ENCODE data around the gene FRMD4B.

DNA sequence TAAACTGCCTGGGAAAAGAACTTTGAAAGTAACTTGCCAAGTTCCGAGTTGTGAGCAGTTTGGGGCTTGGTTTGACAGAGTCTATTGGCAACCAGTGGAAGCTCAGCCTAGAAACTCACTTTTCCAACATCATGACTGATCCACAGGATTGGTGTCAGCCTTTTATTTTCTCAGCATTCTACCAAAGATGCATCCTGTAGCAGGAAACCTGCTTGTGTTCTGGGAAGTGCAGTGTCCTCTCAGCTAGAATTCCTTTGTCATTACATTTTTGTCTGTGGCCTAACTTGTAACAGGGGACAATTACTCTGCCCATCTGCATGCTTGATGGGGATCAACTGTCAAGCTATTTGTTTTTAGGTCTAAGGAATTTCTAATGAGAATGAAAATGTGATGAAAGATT is 146.8 kb downstream of the FRMD4B start:
- no peak for TF ChIP-seq EZH2 (IDR thresholded peaks at IDR 0.05; ENCODE audit: borderline replicate concordance, low read length)
- TF ChIP-seq, protein P1, sequence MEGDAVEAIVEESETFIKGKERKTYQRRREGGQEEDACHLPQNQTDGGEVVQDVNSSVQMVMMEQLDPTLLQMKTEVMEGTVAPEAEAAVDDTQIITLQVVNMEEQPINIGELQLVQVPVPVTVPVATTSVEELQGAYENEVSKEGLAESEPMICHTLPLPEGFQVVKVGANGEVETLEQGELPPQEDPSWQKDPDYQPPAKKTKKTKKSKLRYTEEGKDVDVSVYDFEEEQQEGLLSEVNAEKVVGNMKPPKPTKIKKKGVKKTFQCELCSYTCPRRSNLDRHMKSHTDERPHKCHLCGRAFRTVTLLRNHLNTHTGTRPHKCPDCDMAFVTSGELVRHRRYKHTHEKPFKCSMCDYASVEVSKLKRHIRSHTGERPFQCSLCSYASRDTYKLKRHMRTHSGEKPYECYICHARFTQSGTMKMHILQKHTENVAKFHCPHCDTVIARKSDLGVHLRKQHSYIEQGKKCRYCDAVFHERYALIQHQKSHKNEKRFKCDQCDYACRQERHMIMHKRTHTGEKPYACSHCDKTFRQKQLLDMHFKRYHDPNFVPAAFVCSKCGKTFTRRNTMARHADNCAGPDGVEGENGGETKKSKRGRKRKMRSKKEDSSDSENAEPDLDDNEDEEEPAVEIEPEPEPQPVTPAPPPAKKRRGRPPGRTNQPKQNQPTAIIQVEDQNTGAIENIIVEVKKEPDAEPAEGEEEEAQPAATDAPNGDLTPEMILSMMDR (IDR thresholded peaks at IDR 0.05; ENCODE audit: low read length): no peak

All from OCI-LY1 (cell line).